A673 (cell line): ENCODE measurements around the gene SERPINA4. TPM values are rescaled to one million over a fixed set of nuclear protein-coding genes. Genes with fewer than 3 reads are reported as not detected.
A peak's percentile ranks its signal among the peaks of the same experiment; 100 is the strongest.

ENCODE experiments used
- BruUV-seq: library from RNA; stranded (reverse); fragments of 400-500 nt; replicated peaks from 2 replicates; lab custom pipeline; 2021; lab: Mats Ljungman, UMichigan
- CTCF ChIA-PET: fragments of 300-600 bp; sonication (Branson Sonifier 250); formaldehyde crosslinking; loops from one replicate; lab custom pipeline; 2022; ENCODE audit warnings: antibody characterized with exemption; lab: Charles Lee
- POLR2A ChIA-PET: fragments of 300-600 bp; sonication (Branson Sonifier 250); formaldehyde crosslinking; loops from one replicate; lab custom pipeline; 2022; ENCODE audit warnings: antibody characterized with exemption; ENCODE audit not compliant: low non-redundant PET; lab: Charles Lee
- DNase-seq: peaks from one replicate; pipeline ENCODE4 v3.0.0-alpha.2; 2015; ENCODE audit warnings: low spot score
- H3K27ac ChIP-seq: fragments of 200-600 bp; sonication (generic); 2 replicates; pipeline ENCODE4 v1.5.1; 2016; ENCODE audit warnings: mixed run types, low read depth, mild to moderate bottlenecking, mixed read lengths, antibody characterized with exemption, low read length; ENCODE audit not compliant: poor library complexity, severe bottlenecking
- H3K27me3 ChIP-seq: fragments of 200-600 bp; sonication (generic); replicated peaks from 2 replicates; pipeline ENCODE4 v1.6.1; 2017; ENCODE audit warnings: mixed run types, low read depth, mild to moderate bottlenecking, mixed read lengths, antibody characterized with exemption, low read length; ENCODE audit not compliant: insufficient read depth, poor library complexity
- H3K36me3 ChIP-seq: fragments of 200-600 bp; sonication (generic); 2 replicates; pipeline ENCODE4 v1.6.1; 2016; ENCODE audit warnings: mixed run types, mild to moderate bottlenecking, mixed read lengths, antibody characterized with exemption, low read length; ENCODE audit not compliant: insufficient read depth, poor library complexity, severe bottlenecking
- H3K4me1 ChIP-seq: fragments of 200-600 bp; sonication (generic); 2 replicates; pipeline ENCODE4 v1.6.1; 2017; ENCODE audit warnings: mixed run types, mild to moderate bottlenecking, mixed read lengths, antibody characterized with exemption, low read length; ENCODE audit not compliant: insufficient read depth, poor library complexity, severe bottlenecking
- H3K4me3 ChIP-seq: fragments of 200-600 bp; sonication (generic); 2 replicates; pipeline ENCODE4 v1.5.1; 2016; ENCODE audit warnings: low read depth, mixed run types, mild to moderate bottlenecking, mixed read lengths, low read length; ENCODE audit not compliant: poor library complexity, severe bottlenecking
- H3K9me3 ChIP-seq: fragments of 200-600 bp; sonication (generic); 2 replicates; pipeline ENCODE4 v1.6.1; 2016; ENCODE audit warnings: mixed run types, low read depth, mild to moderate bottlenecking, mixed read lengths, antibody characterized with exemption, low read length; ENCODE audit not compliant: poor library complexity, severe bottlenecking
- EZH2 ChIP-seq: fragments of 200-600 bp; sonication (generic); IDR thresholded peaks from 2 replicates; pipeline ENCODE4 v1.6.1; 2017; ENCODE audit warnings: borderline replicate concordance, low read depth, mild to moderate bottlenecking, mixed read lengths, antibody characterized with exemption, low read length; ENCODE audit not compliant: poor library complexity, severe bottlenecking
- intact Hi-C: fragments of 100-400 bp; cut with micrococcal nuclease; formaldehyde crosslinking; loops from one replicate; pipeline ENCODE4 v1.10.0; 2022; ENCODE audit not compliant: unreplicated experiment
- total RNA-seq: library from RNA; stranded (reverse); gene quantifications from 2 replicates; pipeline ENCODE4 v1.2.3, GENCODE V29; 2021
- TF ChIP-seq, protein P1 (sequence below): fragments of 300-800, 200-600 bp; sonication (generic); conservative IDR thresholded peaks from 2 replicates; pipeline ENCODE4 v1.5.1; 2017; ENCODE audit warnings: low read depth, mild to moderate bottlenecking, antibody characterized with exemption, low read length, moderate library complexity, mixed read lengths

SERPINA4 gene
- total RNA-seq, 1 experiment from 2014 or later, result not detected

DNA sequence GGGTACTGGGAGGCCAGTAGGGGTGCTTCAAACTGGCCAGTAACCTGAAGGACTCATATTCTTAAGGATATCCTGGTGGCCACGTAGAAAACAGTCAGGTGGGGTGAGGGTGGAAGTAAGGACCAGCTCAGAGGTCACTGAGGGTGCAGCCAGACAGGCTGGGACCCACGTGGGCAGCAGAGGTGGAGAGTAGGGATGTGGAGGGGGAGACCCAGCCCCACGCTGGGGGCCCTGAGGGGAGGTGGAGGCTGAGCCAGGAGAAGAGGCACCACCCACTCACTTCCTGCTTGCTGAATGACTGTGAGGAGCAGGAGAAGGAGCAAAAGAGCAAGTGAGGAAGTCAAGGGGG is 38.4 kb downstream of the SERPINA4 start:
- Histone ChIP-seq H3K4me1 (peaks cover 26% of the 10 kb centered on the region), H3K4me3 (no peak overlapping the region), H3K36me3 (no peaks in the 10 kb centered on the region), H3K27ac (no peak overlapping the region), H3K9me3 (no peaks in the 10 kb centered on the region), H3K27me3 (no peaks in the 10 kb centered on the region)
- ChIA-PET POLR2A (interaction anchor here (0.5 kb wide), 1 partner anchor 182 kb away, joined by 7 read pairs; no protein-coding TSS in a partner anchor), CTCF (no interaction called here)
- TF ChIP-seq EZH2, result no peak
- TF ChIP-seq, protein P1, sequence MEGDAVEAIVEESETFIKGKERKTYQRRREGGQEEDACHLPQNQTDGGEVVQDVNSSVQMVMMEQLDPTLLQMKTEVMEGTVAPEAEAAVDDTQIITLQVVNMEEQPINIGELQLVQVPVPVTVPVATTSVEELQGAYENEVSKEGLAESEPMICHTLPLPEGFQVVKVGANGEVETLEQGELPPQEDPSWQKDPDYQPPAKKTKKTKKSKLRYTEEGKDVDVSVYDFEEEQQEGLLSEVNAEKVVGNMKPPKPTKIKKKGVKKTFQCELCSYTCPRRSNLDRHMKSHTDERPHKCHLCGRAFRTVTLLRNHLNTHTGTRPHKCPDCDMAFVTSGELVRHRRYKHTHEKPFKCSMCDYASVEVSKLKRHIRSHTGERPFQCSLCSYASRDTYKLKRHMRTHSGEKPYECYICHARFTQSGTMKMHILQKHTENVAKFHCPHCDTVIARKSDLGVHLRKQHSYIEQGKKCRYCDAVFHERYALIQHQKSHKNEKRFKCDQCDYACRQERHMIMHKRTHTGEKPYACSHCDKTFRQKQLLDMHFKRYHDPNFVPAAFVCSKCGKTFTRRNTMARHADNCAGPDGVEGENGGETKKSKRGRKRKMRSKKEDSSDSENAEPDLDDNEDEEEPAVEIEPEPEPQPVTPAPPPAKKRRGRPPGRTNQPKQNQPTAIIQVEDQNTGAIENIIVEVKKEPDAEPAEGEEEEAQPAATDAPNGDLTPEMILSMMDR, result no peak
- intact Hi-C loops, result no loop called here
- no peak for DNase-seq
- no TSS peak for BruUV-seq

DNA sequence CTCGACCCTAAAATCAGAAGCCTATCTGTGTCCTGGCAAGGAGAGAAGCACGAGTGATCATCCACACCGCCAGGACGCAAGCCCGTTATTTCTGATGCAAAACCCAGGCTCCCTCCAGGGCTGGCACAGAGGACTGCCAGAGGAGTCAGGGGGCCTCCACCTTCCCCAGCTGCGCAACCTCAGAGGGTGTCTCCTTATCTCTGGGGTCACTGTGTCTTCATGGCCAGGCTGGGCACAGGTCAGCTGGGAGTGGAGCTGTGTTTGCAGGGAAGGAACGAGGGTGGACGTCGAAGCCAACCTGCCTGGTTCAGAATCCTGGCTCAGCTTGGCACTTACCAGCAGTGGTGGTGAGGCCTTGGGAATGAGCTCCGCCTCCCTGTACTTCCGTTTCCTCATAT is 38.9 kb downstream of the SERPINA4 start:
- H3K4me1 ChIP-seq, result peaks cover 26% of the 10 kb centered on the region
- CTCF ChIA-PET, result no interaction called here
- no peak for TF ChIP-seq EZH2
- TF ChIP-seq, protein P1, result no peak
- no peak overlapping the region for H3K4me3 ChIP-seq
- BruUV-seq, result no TSS peak
- intact Hi-C loops, result no loop called here
- no peaks in the 10 kb centered on the region for H3K27me3 ChIP-seq
- no peaks in the 10 kb centered on the region for H3K36me3 ChIP-seq
- POLR2A ChIA-PET, result interaction anchor here (0.5 kb wide), 1 partner anchor 182 kb away, joined by 7 read pairs; no protein-coding TSS in a partner anchor
- no peaks in the 10 kb centered on the region for H3K9me3 ChIP-seq
- H3K27ac ChIP-seq, result no peak overlapping the region
- no peak for DNase-seq

DNA sequence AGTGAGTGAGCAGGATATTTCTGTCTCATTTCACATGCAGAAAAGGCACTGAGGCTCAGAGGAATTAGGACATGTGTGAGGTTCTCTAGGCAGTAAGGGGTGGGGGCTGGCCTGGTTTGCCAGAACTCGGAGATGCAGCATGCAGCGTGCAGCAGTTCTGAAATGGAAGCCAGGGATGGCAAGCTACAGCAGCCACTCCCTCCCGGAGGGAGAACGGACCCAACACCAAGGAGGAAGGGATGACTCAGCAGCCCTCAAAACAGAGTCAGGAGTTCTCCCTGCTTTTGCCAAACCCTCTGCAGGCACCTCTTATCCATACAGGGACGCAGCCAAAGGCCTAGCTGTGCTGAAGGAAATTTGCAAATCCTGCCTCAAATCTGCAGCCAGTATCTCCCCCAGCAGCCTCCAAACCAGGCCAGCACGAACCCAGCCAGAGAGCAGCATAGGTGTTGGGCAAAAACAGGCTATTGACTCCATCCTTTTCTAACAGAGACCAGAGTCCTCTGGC is 40.7 kb downstream of the SERPINA4 start:
- BruUV-seq, result no TSS peak
- POLR2A ChIA-PET, result no interaction called here
- H3K4me1 ChIP-seq, result peaks cover 26% of the 10 kb centered on the region
- H3K27ac ChIP-seq, result no peak overlapping the region
- no peak overlapping the region for H3K4me3 ChIP-seq
- no peaks in the 10 kb centered on the region for H3K36me3 ChIP-seq
- TF ChIP-seq, protein P1, result no peak
- TF ChIP-seq EZH2, result no peak
- CTCF ChIA-PET, result no interaction called here
- peak; percentile 37 for DNase-seq
- no peaks in the 10 kb centered on the region for H3K27me3 ChIP-seq
- H3K9me3 ChIP-seq, result no peaks in the 10 kb centered on the region
- intact Hi-C loops, result no loop called here
